H9 (cell line): ENCODE results near the gene HLA-DPB1. TPM values are rescaled to one million over a fixed set of nuclear protein-coding genes. Genes with fewer than 3 reads are reported as not detected.

Experiments
- DNase-seq: peaks from one replicate; pipeline ENCODE4 v3.0.0-alpha.2; 2017
- H2AFZ ChIP-seq: one replicate; pipeline ENCODE4 v1.6.1; 2013; ENCODE audit warnings: mild to moderate bottlenecking, low read length, control low read depth, moderate library complexity
- H2AK5ac ChIP-seq: 2 replicates; pipeline ENCODE4 v1.6.1; 2013; ENCODE audit warnings: low read length, control low read depth, mixed read lengths; ENCODE audit not compliant: insufficient read length
- H2BK120ac ChIP-seq: one replicate; pipeline ENCODE4 v1.6.1; 2013; ENCODE audit warnings: low read depth, mild to moderate bottlenecking, low read length, control low read depth, inconsistent platforms; ENCODE audit not compliant: poor library complexity, severe bottlenecking
- H2BK12ac ChIP-seq: 2 replicates; pipeline ENCODE4 v1.6.1; 2013; ENCODE audit warnings: low read length, control low read depth, mixed read lengths, low read depth; ENCODE audit not compliant: insufficient read length
- H2BK15ac ChIP-seq: 2 replicates; pipeline ENCODE4 v1.6.1; 2013; ENCODE audit warnings: low read depth, low read length, control low read depth
- H2BK20ac ChIP-seq: one replicate; pipeline ENCODE4 v1.6.1; 2013; ENCODE audit warnings: low read depth, mild to moderate bottlenecking, low read length, control low read depth, inconsistent platforms; ENCODE audit not compliant: poor library complexity, severe bottlenecking
- H2BK5ac ChIP-seq: 2 replicates; pipeline ENCODE4 v1.6.1; 2013; ENCODE audit warnings: low read length, control low read depth, mixed read lengths; ENCODE audit not compliant: insufficient read length
- H3K14ac ChIP-seq: 2 replicates; pipeline ENCODE4 v1.6.1; 2013; ENCODE audit warnings: low read length, control low read depth; ENCODE audit not compliant: insufficient read depth
- H3K18ac ChIP-seq: 2 replicates; pipeline ENCODE4 v1.6.1; 2013; ENCODE audit warnings: low read depth, mild to moderate bottlenecking, mixed read lengths, low read length, control low read depth; ENCODE audit not compliant: insufficient read length
- H3K23ac ChIP-seq: 2 replicates; pipeline ENCODE4 v1.6.1; 2013; ENCODE audit warnings: low read length, control low read depth, mixed read lengths, low read depth; ENCODE audit not compliant: insufficient read length
- H3K23me2 ChIP-seq: 2 replicates; pipeline ENCODE4 v1.6.1; 2013; ENCODE audit warnings: low read depth, mild to moderate bottlenecking, mixed read lengths, low read length, control low read depth; ENCODE audit not compliant: insufficient read length, poor library complexity, severe bottlenecking
- H3K27ac ChIP-seq: 2 replicates; pipeline ENCODE4 v1.5.1; 2013; ENCODE audit warnings: low read length, control low read depth, mixed read lengths, low read depth; ENCODE audit not compliant: insufficient read length
- H3K27me3 ChIP-seq: 2 replicates; pipeline ENCODE4 v1.6.1; 2013; ENCODE audit warnings: low read length, control low read depth, inconsistent platforms; ENCODE audit not compliant: insufficient read depth
- H3K4ac ChIP-seq: 2 replicates; pipeline ENCODE4 v1.6.1; 2013; ENCODE audit warnings: low read depth, mild to moderate bottlenecking, control low read depth, inconsistent platforms, low read length, moderate library complexity
- H3K4me1 ChIP-seq: 2 replicates; pipeline ENCODE4 v1.6.1; 2013; ENCODE audit warnings: low read length, control low read depth, inconsistent platforms; ENCODE audit not compliant: insufficient read depth
- H3K4me2 ChIP-seq: 2 replicates; pipeline ENCODE4 v1.6.1; 2013; ENCODE audit warnings: low read length, control low read depth, mixed read lengths; ENCODE audit not compliant: insufficient read length, insufficient read depth
- H3K56ac ChIP-seq: 2 replicates; pipeline ENCODE4 v1.6.1; 2013; ENCODE audit warnings: low read depth, mild to moderate bottlenecking, mixed read lengths, low read length, control low read depth; ENCODE audit not compliant: insufficient read length
- H3K79me1 ChIP-seq: 2 replicates; pipeline ENCODE4 v1.6.1; 2013; ENCODE audit warnings: low read depth, mild to moderate bottlenecking, moderate library complexity, low read length, control low read depth, inconsistent platforms; ENCODE audit not compliant: insufficient read depth, poor library complexity, severe bottlenecking
- H3K79me2 ChIP-seq: 2 replicates; pipeline ENCODE4 v1.6.1; 2013; ENCODE audit warnings: low read length, control low read depth, inconsistent platforms; ENCODE audit not compliant: insufficient read depth
- H3K9ac ChIP-seq: 2 replicates; pipeline ENCODE4 v1.6.1; 2013; ENCODE audit warnings: low read length, control low read depth, mixed read lengths; ENCODE audit not compliant: insufficient read length; ENCODE audit errors: extremely low read depth
- H3K9me3 ChIP-seq: one replicate; pipeline ENCODE4 v1.6.1; 2013; ENCODE audit warnings: low read depth, low read length, inconsistent platforms; ENCODE audit not compliant: control insufficient read depth
- H3T11ph ChIP-seq: one replicate; pipeline ENCODE4 v1.6.1; 2013; ENCODE audit warnings: mild to moderate bottlenecking, low read length, control low read depth, inconsistent platforms
- H4K20me1 ChIP-seq: one replicate; pipeline ENCODE4 v1.6.1; 2013; ENCODE audit not compliant: control insufficient read depth, insufficient read length, insufficient read depth
- H4K5ac ChIP-seq: 2 replicates; pipeline ENCODE4 v1.6.1; 2013; ENCODE audit warnings: low read depth, mild to moderate bottlenecking, mixed read lengths, low read length, control low read depth; ENCODE audit not compliant: insufficient read length
- H4K8ac ChIP-seq: replicated peaks from 2 replicates; pipeline ENCODE4 v1.6.1; 2013; ENCODE audit warnings: low read length, control low read depth, mixed read lengths, low read depth; ENCODE audit not compliant: insufficient read length
- H4K91ac ChIP-seq: 2 replicates; pipeline ENCODE4 v1.6.1; 2013; ENCODE audit warnings: low read depth, mild to moderate bottlenecking, moderate library complexity, mixed read lengths, low read length, control low read depth; ENCODE audit not compliant: insufficient read length
- H3K27ac Mint-ChIP-seq, 3 experiments: 2 replicates in 2 of 3; 3 replicates in 1 of 3; pipeline ENCODE4 v1.8.0; 2020 to 2021; ENCODE audit warnings: mixed read lengths in 3 of 3, mild to moderate bottlenecking in 1 of 3, moderate library complexity in 1 of 3
- H3K27me3 Mint-ChIP-seq: 2 replicates; pipeline ENCODE4 v1.8.0; 2021; ENCODE audit warnings: low read depth, mild to moderate bottlenecking, moderate library complexity, mixed read lengths
- H3K36me3 Mint-ChIP-seq, 3 experiments: 2 replicates in 2 of 3; 3 replicates in 1 of 3; pipeline ENCODE4 v1.8.0; 2020 to 2021; ENCODE audit warnings: low read depth in 3 of 3, mixed read lengths in 3 of 3; ENCODE audit not compliant: insufficient read depth in 1 of 3
- H3K4me1 Mint-ChIP-seq, 2 experiments: 2 replicates each; pipeline ENCODE4 v1.8.0; 2020; ENCODE audit warnings: mixed read lengths in 2 of 2
- H3K4me3 Mint-ChIP-seq, 2 experiments: 2 replicates in 1 of 2; 3 replicates in 1 of 2; pipeline ENCODE4 v1.8.0; 2020 to 2021; ENCODE audit warnings: mild to moderate bottlenecking in 2 of 2, mixed read lengths in 2 of 2, moderate library complexity in 1 of 2
- H3K9me3 Mint-ChIP-seq, 2 experiments: 2 replicates in 1 of 2; 3 replicates in 1 of 2; pipeline ENCODE4 v1.8.0; 2020; ENCODE audit warnings: mild to moderate bottlenecking in 2 of 2, mixed read lengths in 2 of 2, moderate library complexity in 1 of 2
- CTCF ChIP-seq: fragments of 200-600 bp; sonication (generic); conservative IDR thresholded peaks from 3 replicates; pipeline ENCODE4 v1.8.0; 2021; ENCODE audit warnings: antibody characterized with exemption, mild to moderate bottlenecking
- WGBS: extraction: QIAGEN DNeasy Blood & Tissue Kit; methylation state at CpG from one replicate; pipeline ENCODE4 v1.1.7; 2013; ENCODE audit warnings: missing lambda C conversion rate, low lambda C conversion rate, mixed read lengths; ENCODE audit not compliant: insufficient read length; ENCODE audit errors: extremely low coverage; 5-methylcytosine and 5-hydroxymethylcytosine counted together
- total RNA-seq: library from RNA; stranded (reverse); gene quantifications from 2 replicates; pipeline ENCODE4 v1.2.1, GENCODE V29; 2021

Gene HLA-DPB1
- total RNA-seq, 1 experiment from 2014 or later = 23.6 TPM

GRCh38 chr6:33064723-33065122 lies 11.1 kb upstream of the HLA-DPB1 start:
- Histone ChIP-seq H3K56ac (no peak overlapping the region), H3K23ac (no peak overlapping the region), H3K27me3 (no peaks in the 10 kb centered on the region), H4K91ac (no peak overlapping the region), H3K4me1 (no peaks in the 10 kb centered on the region), H2BK5ac (no peak overlapping the region), H3K9ac (no peak overlapping the region), H3K4ac (no peak overlapping the region), H2AK5ac (no peak overlapping the region), H3K27ac (no peak overlapping the region), H3T11ph (no peak overlapping the region), H2BK120ac (no peak overlapping the region), H3K9me3 (no peaks in the 10 kb centered on the region), H4K5ac (no peak overlapping the region), H2BK15ac (no peak overlapping the region), H3K79me2 (no peaks in the 10 kb centered on the region), H2BK12ac (no peak overlapping the region), H3K4me2 (no peak overlapping the region), H3K23me2 (no peaks in the 10 kb centered on the region), H2BK20ac (no peak overlapping the region), H4K8ac (no peak overlapping the region), H3K18ac (no peak overlapping the region), H2AFZ (no peak overlapping the region), H3K79me1 (no peaks in the 10 kb centered on the region), H4K20me1 (no peaks in the 10 kb centered on the region), H3K14ac (no peak overlapping the region)
- no CpG with 5 or more reads among the region's 4 CpGs for WGBS
- peaks cover 8% of the 10 kb centered on the region for H3K27me3 Mint-ChIP-seq
- H3K4me3 Mint-ChIP-seq = no peak overlapping the region
- 0 out of 4 replicates have a peak, but pooled peaks cover 0 to 2% of the 10 kb centered on the region in 2 experiments for H3K4me1 Mint-ChIP-seq
- no peak for TF ChIP-seq CTCF
- H3K36me3 Mint-ChIP-seq = peaks cover 0 to 10% (median 3%) of the 10 kb centered on the region in 3 experiments; a peak in 3 of 7 replicates
- H3K9me3 Mint-ChIP-seq = peaks cover 14 to 17% of the 10 kb centered on the region in 2 experiments
- H3K27ac Mint-ChIP-seq = no peak overlapping the region
- no peak for DNase-seq
